ENCODE measurements around the gene DZIP3.

GRCh38 chr3:108722724-108723123 lies 133.2 kb downstream of the DZIP3 start:
- TF ChIP-seq CTCF (conservative IDR thresholded peaks at IDR 0.05; ENCODE audit: low read depth in 2 of 2) (no peak), STAT1 (IDR thresholded peaks at IDR 0.05; ENCODE audit: unreplicated experiment) (no peak), POLR2AphosphoS5 (IDR thresholded peaks at IDR 0.05; ENCODE audit: low read depth) (no peak), JUNB (IDR thresholded peaks at IDR 0.05; ENCODE audit: unreplicated experiment) (no peak), EZH2phosphoT487 (IDR thresholded peaks at IDR 0.05; ENCODE audit: unreplicated experiment) (no peak), EZH2 (IDR thresholded peaks at IDR 0.05; ENCODE audit: low read depth, unreplicated experiment) (no peak), REST (IDR thresholded peaks at IDR 0.05; ENCODE audit: unreplicated experiment) (no peak), ETS1 (IDR thresholded peaks at IDR 0.05) (no peak), ZNF331 (CRISPR knock-in tag; IDR thresholded peaks at IDR 0.05; ENCODE audit: low read depth) (no peak), ZNF114 (CRISPR knock-in tag; IDR thresholded peaks at IDR 0.05) (no peak), ZNF462 (CRISPR knock-in tag; IDR thresholded peaks at IDR 0.05) (no peak), NANOG (IDR thresholded peaks at IDR 0.05; ENCODE audit: borderline replicate concordance) (no peak), CREB1 (CRISPR knock-in tag; IDR thresholded peaks at IDR 0.05; ENCODE audit: low read depth) (no peak)
